Colon (tissue), 2 donors: ENCODE measurements around the gene PTTG1IP.
"Not testable (repeated sequence)": the region's sequence is repeated elsewhere in the genome, so short reads cannot be mapped to it uniquely, and the experiment has no call there.

Experiments
- FAIRE-seq: peaks from 2 replicates; lab custom pipeline; 2012; peaks lifted over from hg19 to GRCh38; lab: Jason Lieb, UNC
- donor health status: control.
- donor health status: control.

PTTG1IP gene

GRCh38 chr21:44881198-44881872 is 7.8 kb upstream of the PTTG1IP start:
- no peak for FAIRE-seq

GRCh38 chr21:44880405-44881197 is 7.1 kb upstream of the PTTG1IP start:
- no peak for FAIRE-seq

GRCh38 chr21:44879238-44879637 is 5.7 kb upstream of the PTTG1IP start:
- FAIRE-seq = not testable (repeated sequence)

- FAIRE-seq = no peak
These were observed 4.8 kb upstream of the PTTG1IP start for GRCh38 chr21:44878053-44878982.

- no peak for FAIRE-seq
These were observed 3.5 kb upstream of the PTTG1IP start for GRCh38 chr21:44876849-44877575.

- no peak for FAIRE-seq
These were observed 1.8 kb upstream of the PTTG1IP start for GRCh38 chr21:44875316-44875700.

- FAIRE-seq = no peak
These were observed 1.2 kb upstream of the PTTG1IP start for GRCh38 chr21:44874497-44875315.

- no peak for FAIRE-seq
These were observed 678 bp upstream of the PTTG1IP start for GRCh38 chr21:44874240-44874496.

- FAIRE-seq = no peak
These were observed 688 bp downstream of the PTTG1IP start for GRCh38 chr21:44872649-44873355.

GRCh38 chr21:44872323-44872648 is 1.2 kb downstream of the PTTG1IP start:
- no peak for FAIRE-seq

- FAIRE-seq = no peak
These were observed 1.8 kb downstream of the PTTG1IP start for GRCh38 chr21:44871576-44872269.

- FAIRE-seq = no peak
These were observed 2.6 kb downstream of the PTTG1IP start for GRCh38 chr21:44870748-44871495.

- FAIRE-seq = no peak
These were observed 3.4 kb downstream of the PTTG1IP start for GRCh38 chr21:44869781-44870747.

GRCh38 chr21:44868707-44869106 is 4.8 kb downstream of the PTTG1IP start:
- FAIRE-seq = no peak

GRCh38 chr21:44867999-44868700 is 5.3 kb downstream of the PTTG1IP start:
- FAIRE-seq = no peak

- no peak for FAIRE-seq
These were observed 6.0 kb downstream of the PTTG1IP start for GRCh38 chr21:44867464-44867863.

GRCh38 chr21:44866780-44867179 is 6.7 kb downstream of the PTTG1IP start:
- no peak for FAIRE-seq
